Measurements from ENCODE around the gene ARHGEF17.

ARHGEF17 gene

DNA sequence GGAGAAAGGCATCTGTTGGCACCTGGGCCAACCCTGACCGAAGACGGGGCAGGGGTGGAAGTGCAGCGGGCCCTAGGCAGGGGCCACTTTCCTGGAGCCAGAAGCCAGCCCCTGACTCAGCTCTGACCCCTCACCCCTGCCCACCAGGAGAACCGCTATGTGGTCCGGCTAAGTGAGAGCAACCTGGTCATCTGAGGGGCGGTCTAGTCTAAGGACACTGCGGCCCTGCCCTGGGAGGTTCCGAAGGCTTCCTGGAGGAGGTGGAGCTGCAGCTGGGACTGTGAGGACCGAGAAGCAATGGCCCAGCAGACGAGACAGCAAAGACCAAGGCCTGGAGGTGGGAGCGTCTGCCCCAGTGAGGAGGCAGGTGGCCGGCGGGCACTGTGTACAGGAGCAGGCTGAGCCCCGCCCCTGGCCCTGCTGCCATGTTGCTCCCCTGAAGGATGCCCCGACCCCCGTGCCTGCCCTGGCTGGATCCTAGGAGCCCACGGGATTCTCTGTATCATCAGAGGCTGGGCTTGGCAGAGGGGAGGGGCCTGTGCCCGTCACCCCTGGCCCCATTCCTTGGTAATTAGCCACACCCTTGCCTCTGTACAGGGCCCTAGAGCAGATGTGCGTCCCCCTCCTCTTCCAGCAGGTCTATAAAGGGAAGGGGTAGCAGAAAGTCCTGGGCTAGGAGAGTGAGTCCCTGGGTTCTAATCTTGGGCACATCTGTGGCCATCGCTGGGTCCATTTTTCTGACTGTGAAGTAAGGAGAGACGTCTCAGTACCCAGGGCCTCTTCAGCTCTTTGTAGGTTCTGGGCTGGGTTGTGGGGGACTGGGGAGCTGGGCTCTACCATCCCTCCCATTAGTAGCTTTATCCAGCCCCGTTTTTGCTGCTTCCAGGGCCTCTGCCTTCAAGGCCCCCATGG, 87.5 kb downstream of the ARHGEF17 start:
- ChIA-PET CTCF (interaction anchor here (1.0 to 3.2 kb wide), 4 partner anchors 19 to 89 kb away, joined by 3 to 10 read pairs (median 4); partner anchors contain the start of gene RELT), POLR2A (ENCODE audit: low non-redundant PET) (no interaction called here)
- DNase-seq (ENCODE audit: low spot score) = no peak
- TF ChIP-seq CTCF (conservative IDR thresholded peaks at IDR 0.05; ENCODE audit: low read depth) = no peak
- peak overlapping the region; percentile 93 for H3K27ac ChIP-seq

DNA sequence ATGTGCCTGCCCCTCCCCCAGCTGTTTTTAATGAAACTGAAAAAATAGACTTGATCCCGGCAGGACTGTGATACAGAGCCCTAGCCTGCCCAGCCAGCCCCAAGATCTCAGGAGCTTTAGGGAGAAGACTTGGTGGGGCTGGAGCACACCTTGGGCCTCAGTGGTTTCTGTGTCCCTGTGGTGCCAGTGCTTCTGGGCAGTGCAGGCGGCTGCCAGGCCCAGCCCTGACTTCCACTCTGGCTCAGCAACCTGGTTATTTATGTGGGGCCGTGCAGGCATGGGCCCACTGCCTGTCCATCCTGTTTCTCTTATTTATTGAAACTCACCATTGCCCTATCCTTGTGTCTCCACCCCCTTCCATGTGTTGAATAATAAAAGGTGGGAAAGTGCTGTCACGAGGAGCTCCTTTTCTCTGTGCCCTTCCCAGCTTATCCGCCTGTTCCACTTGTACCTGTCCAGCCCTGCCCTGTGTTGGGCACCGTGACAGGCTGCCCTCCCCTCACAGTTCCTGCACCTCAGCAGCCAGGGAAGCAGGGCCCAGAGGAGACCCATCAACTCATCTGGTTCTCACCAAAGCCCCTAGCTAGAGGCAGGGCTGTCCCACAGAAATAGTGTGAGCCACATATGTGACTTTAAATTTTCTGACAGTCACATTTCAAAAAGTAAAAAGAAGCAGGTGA, 88.3 kb downstream of the ARHGEF17 start:
- peak overlapping the region; percentile 93 for H3K27ac ChIP-seq
- DNase-seq (ENCODE audit: low spot score) = no peak
- ChIA-PET CTCF (interaction anchor here (0.8 to 3.2 kb wide), 7 partner anchors 19 to 264 kb away, joined by 3 to 10 read pairs (median 4); partner anchors contain the start of gene RELT), POLR2A (ENCODE audit: low non-redundant PET) (no interaction called here)
- no peak for TF ChIP-seq CTCF (conservative IDR thresholded peaks at IDR 0.05; ENCODE audit: low read depth)

GRCh38 chr11:73396985-73397384, 88.9 kb downstream of the ARHGEF17 start:
- no peak for DNase-seq (ENCODE audit: low spot score)
- POLR2A ChIA-PET (ENCODE audit: low non-redundant PET) = no interaction called here
- no peak for TF ChIP-seq CTCF (conservative IDR thresholded peaks at IDR 0.05; ENCODE audit: low read depth)
- H3K27ac ChIP-seq = peak overlapping the region; percentile 93
- CTCF ChIA-PET = interaction anchor here (0.7 to 3.2 kb wide), 7 partner anchors 16 to 264 kb away, joined by 3 to 10 read pairs (median 4); no protein-coding TSS in a partner anchor

- ChIA-PET CTCF (interaction anchor here (0.7 to 3.2 kb wide), 6 partner anchors 16 to 263 kb away, joined by 3 to 10 read pairs (median 4); no protein-coding TSS in a partner anchor), POLR2A (ENCODE audit: low non-redundant PET) (no interaction called here)
- H3K27ac ChIP-seq = peak overlapping the region; percentile 93
- no peak for DNase-seq (ENCODE audit: low spot score)
- TF ChIP-seq CTCF (conservative IDR thresholded peaks at IDR 0.05; ENCODE audit: low read depth) = no peak
These were observed 89.5 kb downstream of the ARHGEF17 start for GRCh38 chr11:73397468-73398131.

- DNase-seq (ENCODE audit: low spot score) = no peak
- CTCF ChIA-PET = interaction anchor here (1.2 to 3.2 kb wide), 2 partner anchors 63 to 91 kb away, joined by 3 to 10 read pairs; no protein-coding TSS in a partner anchor
- POLR2A ChIA-PET (ENCODE audit: low non-redundant PET) = no interaction called here
- TF ChIP-seq CTCF (conservative IDR thresholded peaks at IDR 0.05; ENCODE audit: low read depth) = no peak
- H3K27ac ChIP-seq = peak overlapping the region; percentile 93
These were observed 90.1 kb downstream of the ARHGEF17 start for GRCh38 chr11:73398132-73398526.

DNA sequence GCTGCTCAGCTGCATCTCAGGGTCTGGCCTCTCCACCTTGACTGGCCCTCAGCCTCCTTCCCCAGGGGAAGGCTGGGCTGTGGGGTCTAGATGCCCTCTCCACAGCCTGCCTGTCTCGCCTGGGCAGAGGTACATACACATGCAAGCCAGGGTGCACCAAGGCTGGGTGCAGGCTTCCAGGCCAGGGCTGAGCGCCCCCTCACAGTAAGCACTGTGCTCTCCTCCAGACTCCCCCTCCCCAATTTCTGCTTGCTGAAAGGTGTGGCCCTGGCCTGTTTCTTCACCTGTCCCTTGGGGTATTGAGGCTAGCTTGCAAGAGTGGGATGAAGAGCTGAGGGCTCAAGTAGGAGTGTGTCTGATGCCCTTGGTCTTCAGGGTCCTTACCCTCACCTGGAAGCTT, 90.6 kb downstream of the ARHGEF17 start:
- DNase-seq (ENCODE audit: low spot score) = no peak
- ChIA-PET CTCF (interaction anchor here (0.9 to 3.2 kb wide), 2 partner anchors 92 to 225 kb away, joined by 6 to 10 read pairs; no protein-coding TSS in a partner anchor), POLR2A (ENCODE audit: low non-redundant PET) (interaction anchor here (0.6 kb wide), 1 partner anchor 200 kb away, joined by 10 read pairs; no protein-coding TSS in a partner anchor)
- peak overlapping the region; percentile 93 for H3K27ac ChIP-seq
- no peak for TF ChIP-seq CTCF (conservative IDR thresholded peaks at IDR 0.05; ENCODE audit: low read depth)

Measured in RWPE1 (cell line).